Esophagus squamous epithelium (tissue), 5 donors: ENCODE results near the gene BRSK2. TPM values are rescaled to one million over a fixed set of nuclear protein-coding genes. Genes with fewer than 3 reads are reported as not detected.

ENCODE experiments used
- DNase-seq: peaks from one replicate; lab custom pipeline; 2025; lab: John Stamatoyannopoulos, UW
- H3K27ac ChIP-seq, 4 donors: fragments of 200-600 bp; sonication (generic); one replicate each; pipeline ENCODE4 v1.5.1; 2016 to 2019; ENCODE audit warnings: mild to moderate bottlenecking in 1 of 4
- H3K27me3 ChIP-seq, 4 donors: fragments of 200-600 bp; sonication (generic); 1 replicate in 3 of 4; 2 replicates in 1 of 4; pipeline versions ENCODE4 v1.5.1 to v1.6.0; 2017 to 2021; ENCODE audit warnings: antibody characterized with exemption in 1 of 4
- H3K36me3 ChIP-seq, 3 donors: fragments of 200-600 bp; sonication (generic); one replicate each; pipeline ENCODE4 v1.5.1; 2016 to 2019
- H3K4me1 ChIP-seq, 3 donors: fragments of 200-600 bp; sonication (generic); one replicate each; pipeline ENCODE4 v1.5.1; 2017 to 2019
- H3K4me3 ChIP-seq, 4 donors: fragments of 200-600 bp; sonication (generic); 1 replicate in 3 of 4; 2 replicates in 1 of 4; pipeline ENCODE4 v1.5.1; 2016 to 2019; ENCODE audit warnings: mild to moderate bottlenecking in 2 of 4, moderate library complexity in 1 of 4
- H3K9me3 ChIP-seq, 3 donors: fragments of 200-600 bp; sonication (generic); one replicate each; pipeline ENCODE4 v1.5.1; 2016 to 2019
- POLR2A ChIP-seq, 4 donors: fragments of 450-650 bp; IDR thresholded peaks; one replicate each; pipeline ENCODE4 v1.6.1; 2017; ENCODE audit warnings: antibody characterized with exemption in 4 of 4, mild to moderate bottlenecking in 4 of 4, moderate library complexity in 3 of 4
- WGBS, 2 donors: methylation state at CpG; one replicate each; pipeline ENCODE4 v1.1.5; 2018; 5-methylcytosine and 5-hydroxymethylcytosine counted together
- intact Hi-C: fragments of 100-400 bp; cut with DNase I; formaldehyde crosslinking; loops from one replicate; pipeline ENCODE4 v1.15.0; 2022
- total RNA-seq, 4 donors: library from RNA; depleted of rRNA; stranded (reverse); fragments of >200 nt; gene quantifications; one replicate each; pipeline ENCODE4 v1.1.0, GENCODE V29; 2016
- TF ChIP-seq, protein P1 (sequence below), 6 experiments: fragments of 450-650 bp in 4 of 6; fragments of 200-600 bp in 2 of 6; sonication (generic) in 2 of 6; IDR thresholded peaks; one replicate each; pipeline ENCODE4 v1.5.1; 2016 to 2019; ENCODE audit warnings: antibody characterized with exemption in 6 of 6, mild to moderate bottlenecking in 4 of 6, moderate library complexity in 4 of 6
- donor health status: DM: yes; HTN: yes; CAD: no.

Gene BRSK2
- total RNA-seq, 4 donors from 2014 or later = 0.23 to 1.3 (median 0.35) TPM; not detected in 1

DNA sequence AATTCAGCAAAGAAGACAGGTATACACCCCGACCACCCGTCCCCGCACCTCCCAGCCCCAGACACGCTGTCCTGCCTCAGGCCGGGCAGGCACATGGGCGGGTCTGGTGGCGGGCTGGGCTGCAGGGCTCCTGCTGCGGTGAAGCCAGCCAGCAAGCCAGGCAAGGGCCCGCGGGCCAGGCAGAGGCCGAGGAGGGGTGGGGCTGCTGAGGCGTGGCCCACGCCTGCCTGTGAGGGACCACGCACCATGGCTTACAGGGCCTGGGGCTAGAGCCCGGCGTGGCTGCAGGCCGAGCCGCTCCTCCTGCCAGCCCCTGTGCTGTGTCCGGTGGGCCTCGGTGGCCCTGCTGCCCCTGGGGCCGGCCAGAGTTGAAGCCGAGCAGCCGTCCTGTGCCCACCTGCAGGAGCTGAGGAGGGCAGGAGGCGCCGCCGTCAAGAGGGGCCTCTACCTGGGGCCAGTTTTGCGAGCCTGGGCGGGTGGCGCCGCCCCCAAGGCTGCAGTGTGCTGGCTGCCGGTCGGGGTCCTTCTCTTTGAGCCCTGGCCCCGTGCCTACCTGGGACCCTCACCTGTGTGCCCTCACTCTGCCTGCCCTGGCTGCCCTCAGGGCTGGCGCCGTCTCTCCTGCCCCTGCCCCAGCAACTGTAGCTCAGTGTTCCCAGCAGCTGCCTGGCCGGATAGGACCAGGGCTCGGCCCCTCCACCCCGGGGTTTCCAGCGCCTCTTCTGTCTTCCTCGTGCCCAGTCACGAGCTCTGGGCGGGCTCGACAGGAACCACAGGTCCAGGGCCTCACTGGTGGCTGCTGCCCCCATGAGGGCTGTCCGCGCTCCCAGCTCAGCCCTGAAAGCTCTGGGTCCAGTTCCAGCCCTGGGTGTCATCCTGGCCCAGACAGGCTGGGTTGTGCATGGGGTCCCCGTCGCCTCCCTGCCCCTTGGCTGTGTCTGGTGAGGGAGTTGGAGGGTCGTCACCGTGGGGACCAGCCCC is 58.4 kb downstream of the BRSK2 start:
- intact Hi-C loops = no loop called here
- DNase-seq = no peak
- Histone ChIP-seq H3K36me3 (no peaks in the 10 kb centered on the region), H3K4me3 (no peak overlapping the region), H3K4me1 (peaks cover 4 to 47% (median 18%) of the 10 kb centered on the region in 3 donors), H3K27me3 (peaks cover 0 to 88% (median 7%) of the 10 kb centered on the region in 4 donors), H3K9me3 (no peaks in the 10 kb centered on the region), H3K27ac (no peak overlapping the region)
- TF ChIP-seq POLR2A (IDR thresholded peaks at IDR 0.05) = no peak
- TF ChIP-seq, protein P1, sequence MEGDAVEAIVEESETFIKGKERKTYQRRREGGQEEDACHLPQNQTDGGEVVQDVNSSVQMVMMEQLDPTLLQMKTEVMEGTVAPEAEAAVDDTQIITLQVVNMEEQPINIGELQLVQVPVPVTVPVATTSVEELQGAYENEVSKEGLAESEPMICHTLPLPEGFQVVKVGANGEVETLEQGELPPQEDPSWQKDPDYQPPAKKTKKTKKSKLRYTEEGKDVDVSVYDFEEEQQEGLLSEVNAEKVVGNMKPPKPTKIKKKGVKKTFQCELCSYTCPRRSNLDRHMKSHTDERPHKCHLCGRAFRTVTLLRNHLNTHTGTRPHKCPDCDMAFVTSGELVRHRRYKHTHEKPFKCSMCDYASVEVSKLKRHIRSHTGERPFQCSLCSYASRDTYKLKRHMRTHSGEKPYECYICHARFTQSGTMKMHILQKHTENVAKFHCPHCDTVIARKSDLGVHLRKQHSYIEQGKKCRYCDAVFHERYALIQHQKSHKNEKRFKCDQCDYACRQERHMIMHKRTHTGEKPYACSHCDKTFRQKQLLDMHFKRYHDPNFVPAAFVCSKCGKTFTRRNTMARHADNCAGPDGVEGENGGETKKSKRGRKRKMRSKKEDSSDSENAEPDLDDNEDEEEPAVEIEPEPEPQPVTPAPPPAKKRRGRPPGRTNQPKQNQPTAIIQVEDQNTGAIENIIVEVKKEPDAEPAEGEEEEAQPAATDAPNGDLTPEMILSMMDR (IDR thresholded peaks at IDR 0.05) = no peak
- 41 to 62% methylated on average over 6 to 14 of the region's 49 CpGs for WGBS, 2 donors

DNA sequence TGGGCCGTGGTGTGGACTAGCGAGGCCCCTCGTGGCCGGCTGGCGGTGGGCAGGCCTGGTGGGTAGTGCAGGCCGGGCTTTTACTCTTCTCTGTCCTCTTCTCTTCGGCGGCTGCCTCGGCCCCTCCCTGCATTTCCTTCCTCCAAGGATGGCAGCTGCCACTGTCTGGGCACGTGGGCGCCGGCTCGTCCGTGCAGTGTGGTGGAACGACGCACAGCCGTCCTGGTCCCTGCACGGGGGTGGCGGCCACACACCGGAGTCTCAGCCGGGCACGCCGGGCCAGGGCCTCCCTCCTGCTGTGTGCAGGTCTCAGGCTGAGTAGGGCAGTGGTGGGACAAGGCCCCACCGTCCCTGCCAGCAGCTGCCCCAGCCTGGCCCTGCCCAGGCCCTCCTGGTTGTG is 59.1 kb downstream of the BRSK2 start:
- 49% methylated on average over 6 of the region's 24 CpGs; no CpG with 5 or more reads in 1 of the 2 donors for WGBS, 2 donors
- Histone ChIP-seq H3K4me1 (peaks cover 4 to 52% (median 18%) of the 10 kb centered on the region in 3 donors), H3K4me3 (no peak overlapping the region), H3K9me3 (no peaks in the 10 kb centered on the region), H3K36me3 (no peaks in the 10 kb centered on the region), H3K27ac (no peak overlapping the region), H3K27me3 (peaks cover 0 to 88% (median 7%) of the 10 kb centered on the region in 4 donors)
- TF ChIP-seq, protein P1 (IDR thresholded peaks at IDR 0.05) = no peak
- TF ChIP-seq POLR2A (IDR thresholded peaks at IDR 0.05) = no peak
- intact Hi-C loops = no loop called here
- no peak for DNase-seq

DNA sequence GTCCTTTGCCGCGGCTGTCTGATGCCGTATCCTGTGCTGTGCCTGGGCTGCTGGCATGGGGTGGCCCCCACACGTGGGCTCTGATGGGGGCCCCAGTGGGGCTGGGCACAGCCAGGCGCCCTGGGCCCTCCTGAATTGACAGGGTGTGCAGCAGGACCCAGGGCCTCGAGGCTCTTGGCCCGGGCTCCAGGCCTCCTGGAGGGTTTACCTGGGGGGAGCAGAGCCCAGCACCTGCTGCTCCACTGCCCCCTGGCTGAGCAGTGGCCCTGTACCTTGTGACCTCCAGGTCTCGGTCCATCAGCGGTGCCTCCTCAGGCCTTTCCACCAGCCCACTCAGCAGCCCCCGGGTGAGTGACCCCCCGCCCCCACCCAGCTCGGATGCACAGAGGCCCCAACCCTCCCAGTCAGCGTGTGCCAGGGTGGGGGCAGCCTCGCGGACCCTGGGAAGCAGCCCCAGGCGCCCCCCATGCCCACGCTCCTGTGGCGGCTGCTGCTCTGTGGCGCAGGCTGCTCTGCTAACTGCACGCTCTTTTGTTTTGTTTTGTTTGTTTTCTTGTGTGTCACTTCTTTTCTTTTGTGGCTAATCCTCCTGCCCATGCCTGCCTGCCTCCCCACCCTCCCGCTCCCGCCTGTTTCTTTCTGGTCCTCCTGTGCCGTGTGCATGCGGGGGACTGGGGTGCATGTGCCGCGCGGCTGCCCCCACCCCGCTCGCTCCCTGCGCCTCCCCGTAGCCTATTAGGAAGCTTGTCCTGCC is 59.9 kb downstream of the BRSK2 start:
- no peaks in the 10 kb centered on the region for H3K9me3 ChIP-seq
- WGBS, 2 donors = 44 to 49% methylated on average over 12 to 17 of the region's 31 CpGs
- H3K4me3 ChIP-seq = no peak overlapping the region
- peaks cover 4 to 52% (median 18%) of the 10 kb centered on the region in 3 donors for H3K4me1 ChIP-seq
- H3K27me3 ChIP-seq = peaks cover 0 to 88% (median 7%) of the 10 kb centered on the region in 4 donors
- DNase-seq = no peak
- no peak overlapping the region for H3K27ac ChIP-seq
- TF ChIP-seq, protein P1 (IDR thresholded peaks at IDR 0.05) = no peak
- TF ChIP-seq POLR2A (IDR thresholded peaks at IDR 0.05) = no peak
- H3K36me3 ChIP-seq = no peaks in the 10 kb centered on the region
- intact Hi-C loops = no loop called here

DNA sequence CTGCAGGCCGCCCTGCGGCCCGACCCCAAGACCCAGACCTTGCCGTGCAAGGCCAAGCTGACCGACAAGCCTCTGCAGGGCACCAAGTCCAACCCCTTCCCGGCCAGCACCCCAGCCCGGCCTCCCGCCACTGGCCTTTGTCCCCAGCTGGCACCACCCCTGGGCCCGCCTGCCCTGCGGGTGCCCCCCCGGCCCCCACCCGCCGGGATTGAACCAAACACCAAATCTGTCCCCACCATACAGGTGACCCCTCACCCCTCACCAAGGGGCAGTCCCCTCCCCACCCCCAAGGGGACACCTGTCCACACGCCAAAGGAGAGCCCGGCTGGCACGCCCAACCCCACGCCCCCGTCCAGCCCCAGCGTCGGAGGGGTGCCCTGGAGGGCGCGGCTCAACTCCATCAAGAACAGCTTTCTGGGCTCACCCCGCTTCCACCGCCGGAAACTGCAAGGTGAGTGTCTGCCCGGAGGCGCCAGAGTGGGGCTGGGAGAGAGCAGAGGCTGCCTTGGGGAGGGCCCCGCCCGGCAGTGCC is 60.7 kb downstream of the BRSK2 start:
- H3K27me3 ChIP-seq = peaks cover 0 to 85% (median 7%) of the 10 kb centered on the region in 4 donors
- H3K27ac ChIP-seq = no peak overlapping the region
- DNase-seq = no peak
- WGBS, 2 donors = 62% methylated on average over 3 of the region's 29 CpGs; no CpG with 5 or more reads in 1 of the 2 donors
- H3K4me3 ChIP-seq = no peak overlapping the region
- H3K36me3 ChIP-seq = no peaks in the 10 kb centered on the region
- no peak for TF ChIP-seq POLR2A (IDR thresholded peaks at IDR 0.05)
- TF ChIP-seq, protein P1 (IDR thresholded peaks at IDR 0.05) = no peak
- H3K9me3 ChIP-seq = no peaks in the 10 kb centered on the region
- H3K4me1 ChIP-seq = peaks cover 4 to 52% (median 18%) of the 10 kb centered on the region in 3 donors
- intact Hi-C loops = no loop called here
